MCF 10A (cell line): Measurements from ENCODE around the gene AADACL4. TPM values are rescaled to one million over a fixed set of nuclear protein-coding genes. Genes with fewer than 3 reads are reported as not detected.

ENCODE experiments used
- BruUV-seq: library from RNA; stranded (reverse); fragments of 400-500 nt; replicated peaks from 2 replicates; lab custom pipeline; 2021; lab: Mats Ljungman, UMichigan
- CTCF ChIA-PET: fragments of 300-600 bp; sonication (Branson Sonifier 250); formaldehyde crosslinking; extraction: SDS; loops from one replicate; lab custom pipeline; 2021; ENCODE audit warnings: antibody characterized with exemption, inconsistent platforms; lab: Yijun Ruan, JAX
- POLR2A ChIA-PET: fragments of 300-600, 350-650 bp; sonication (Branson Sonifier 250); formaldehyde crosslinking; extraction: SDS; loops from one replicate; lab custom pipeline; 2020; ENCODE audit warnings: antibody characterized with exemption, inconsistent platforms; lab: Yijun Ruan, JAX
- DNase-seq: peaks from one replicate; pipeline ENCODE4 v3.0.0-alpha.2; 2018; ENCODE audit not compliant: unreplicated experiment
- H3K27ac Mint-ChIP-seq: one replicate; pipeline ENCODE4 v1.8.0; 2022; ENCODE audit warnings: mild to moderate bottlenecking, low read depth, mixed read lengths; ENCODE audit not compliant: unreplicated experiment
- H3K27me3 Mint-ChIP-seq: one replicate; pipeline ENCODE4 v1.8.0; 2022; ENCODE audit warnings: mixed read lengths; ENCODE audit not compliant: insufficient read depth, unreplicated experiment
- H3K36me3 Mint-ChIP-seq: one replicate; pipeline ENCODE4 v1.8.0; 2022; ENCODE audit warnings: mild to moderate bottlenecking, moderate library complexity, mixed read lengths; ENCODE audit not compliant: insufficient read depth, unreplicated experiment
- H3K4me1 Mint-ChIP-seq: one replicate; pipeline ENCODE4 v1.8.0; 2022; ENCODE audit warnings: mixed read lengths; ENCODE audit not compliant: insufficient read depth, unreplicated experiment
- H3K4me3 Mint-ChIP-seq: one replicate; pipeline ENCODE4 v1.8.0; 2022; ENCODE audit warnings: mild to moderate bottlenecking, moderate library complexity, mixed read lengths; ENCODE audit not compliant: unreplicated experiment
- H3K9me3 Mint-ChIP-seq: one replicate; pipeline ENCODE4 v1.8.0; 2022; ENCODE audit warnings: mixed read lengths; ENCODE audit not compliant: unreplicated experiment
- intact Hi-C: fragments of 100-400 bp; cut with micrococcal nuclease; formaldehyde crosslinking; loops from 2 replicates; pipeline ENCODE4 v1.14.1; 2022
- total RNA-seq: library from RNA; stranded (reverse); gene quantifications from 2 replicates; pipeline ENCODE4 v1.2.3, GENCODE V29; 2022
- TF ChIP-seq, protein P1 (sequence below): fragments of 200-600 bp; IDR thresholded peaks from one replicate; pipeline ENCODE4 v1.8.0; 2022; ENCODE audit warnings: antibody characterized with exemption, mild to moderate bottlenecking; ENCODE audit not compliant: unreplicated experiment

The AADACL4 gene
- total RNA-seq, 1 experiment from 2014 or later = not detected

DNA sequence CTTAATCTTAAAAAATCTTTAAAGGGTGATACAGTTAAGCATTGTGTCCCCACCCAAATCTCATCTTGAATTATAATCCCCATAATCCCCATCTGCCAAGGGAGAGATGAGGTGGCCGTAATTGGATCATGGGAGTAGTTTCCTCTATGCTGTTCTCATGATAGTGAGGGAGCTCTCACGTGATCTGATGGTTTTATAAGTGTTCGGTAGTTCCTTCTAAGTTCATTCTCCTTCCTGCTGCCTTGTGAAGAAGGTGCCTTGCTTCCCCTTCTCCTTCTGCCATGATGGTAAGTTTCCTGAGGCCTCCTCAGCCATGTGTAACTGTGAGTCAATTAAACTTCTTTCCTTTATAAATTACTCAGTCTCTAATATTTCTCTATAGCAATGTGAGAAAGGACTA, 36.6 kb upstream of the AADACL4 start:
- TF ChIP-seq, protein P1, sequence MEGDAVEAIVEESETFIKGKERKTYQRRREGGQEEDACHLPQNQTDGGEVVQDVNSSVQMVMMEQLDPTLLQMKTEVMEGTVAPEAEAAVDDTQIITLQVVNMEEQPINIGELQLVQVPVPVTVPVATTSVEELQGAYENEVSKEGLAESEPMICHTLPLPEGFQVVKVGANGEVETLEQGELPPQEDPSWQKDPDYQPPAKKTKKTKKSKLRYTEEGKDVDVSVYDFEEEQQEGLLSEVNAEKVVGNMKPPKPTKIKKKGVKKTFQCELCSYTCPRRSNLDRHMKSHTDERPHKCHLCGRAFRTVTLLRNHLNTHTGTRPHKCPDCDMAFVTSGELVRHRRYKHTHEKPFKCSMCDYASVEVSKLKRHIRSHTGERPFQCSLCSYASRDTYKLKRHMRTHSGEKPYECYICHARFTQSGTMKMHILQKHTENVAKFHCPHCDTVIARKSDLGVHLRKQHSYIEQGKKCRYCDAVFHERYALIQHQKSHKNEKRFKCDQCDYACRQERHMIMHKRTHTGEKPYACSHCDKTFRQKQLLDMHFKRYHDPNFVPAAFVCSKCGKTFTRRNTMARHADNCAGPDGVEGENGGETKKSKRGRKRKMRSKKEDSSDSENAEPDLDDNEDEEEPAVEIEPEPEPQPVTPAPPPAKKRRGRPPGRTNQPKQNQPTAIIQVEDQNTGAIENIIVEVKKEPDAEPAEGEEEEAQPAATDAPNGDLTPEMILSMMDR = no peak
- Mint-ChIP-seq H3K4me1 (peaks cover 20% of the 10 kb centered on the region), H3K9me3 (no peaks in the 10 kb centered on the region), H3K27ac (no peak overlapping the region), H3K27me3 (no peaks in the 10 kb centered on the region), H3K36me3 (no peaks in the 10 kb centered on the region), H3K4me3 (no peak overlapping the region)
- POLR2A ChIA-PET = no interaction called here
- CTCF ChIA-PET = no interaction called here
- BruUV-seq = no TSS peak
- intact Hi-C loops = no loop called here
- no peak for DNase-seq

DNA sequence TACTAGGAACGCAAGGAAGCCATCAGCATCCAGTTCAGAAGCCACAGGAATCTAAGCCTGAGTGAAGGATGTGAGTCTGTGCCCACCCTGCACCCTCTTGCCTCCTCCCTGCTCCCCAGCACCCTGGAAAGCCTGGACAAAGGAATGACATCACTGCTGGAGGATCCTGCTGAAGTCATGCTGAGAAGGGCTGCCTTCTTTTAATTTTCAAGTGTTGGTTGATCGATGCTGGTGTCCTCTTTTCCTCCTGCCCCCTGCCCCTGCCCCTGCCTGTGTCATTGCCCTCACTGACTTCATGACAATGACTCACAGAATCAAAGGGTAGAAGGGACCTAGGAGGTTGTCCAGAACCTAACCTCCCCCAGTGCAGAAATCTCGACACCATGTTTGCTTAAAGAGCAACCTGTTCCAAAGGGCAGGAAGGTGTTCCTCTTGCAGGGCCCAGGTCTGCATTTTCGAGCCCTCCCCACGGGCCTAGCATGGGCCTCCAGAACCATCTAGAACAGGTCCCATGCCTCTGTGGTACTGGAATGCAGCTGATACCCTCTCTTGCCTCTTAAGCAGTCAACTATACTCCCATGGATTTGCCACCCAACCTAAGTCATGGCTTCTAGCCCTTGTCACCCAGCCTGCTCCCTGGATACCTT, 35.5 kb upstream of the AADACL4 start:
- H3K27ac Mint-ChIP-seq = no peak overlapping the region
- intact Hi-C loops = no loop called here
- no TSS peak for BruUV-seq
- no peaks in the 10 kb centered on the region for H3K36me3 Mint-ChIP-seq
- CTCF ChIA-PET = no interaction called here
- no peak overlapping the region for H3K4me3 Mint-ChIP-seq
- H3K9me3 Mint-ChIP-seq = no peaks in the 10 kb centered on the region
- TF ChIP-seq, protein P1 = no peak
- peaks cover 20% of the 10 kb centered on the region for H3K4me1 Mint-ChIP-seq
- no peak for DNase-seq
- no peaks in the 10 kb centered on the region for H3K27me3 Mint-ChIP-seq
- POLR2A ChIA-PET = no interaction called here

DNA sequence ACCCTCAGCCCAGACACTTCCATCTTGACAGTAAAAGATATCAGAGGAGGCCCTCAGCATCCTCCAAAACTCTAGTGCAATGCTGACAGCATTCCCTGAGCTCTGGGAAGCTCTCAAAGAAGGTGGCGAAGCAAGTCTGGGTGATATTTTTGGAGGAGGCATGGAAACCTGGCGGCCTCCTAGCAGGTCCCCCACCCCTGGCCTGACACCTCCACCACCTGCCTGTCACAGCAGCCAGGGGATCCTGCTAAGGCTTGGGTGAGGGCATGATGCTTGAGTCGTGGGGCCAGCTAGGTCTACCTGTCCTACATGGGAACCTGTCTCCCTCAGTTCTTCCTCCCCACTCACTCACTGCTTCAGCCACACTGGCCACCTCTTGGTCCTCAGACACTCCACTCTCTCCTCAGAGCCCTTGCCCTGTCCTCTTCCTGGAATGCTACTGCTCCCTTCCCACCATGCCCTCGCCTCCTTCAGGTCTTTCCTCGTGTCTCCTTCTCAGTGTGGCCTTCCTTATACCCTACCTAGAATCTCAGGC, 34.3 kb upstream of the AADACL4 start:
- no peak for DNase-seq
- ChIA-PET POLR2A (no interaction called here), CTCF (no interaction called here)
- Mint-ChIP-seq H3K4me3 (no peak overlapping the region), H3K4me1 (peaks cover 12% of the 10 kb centered on the region), H3K36me3 (no peaks in the 10 kb centered on the region), H3K27ac (no peak overlapping the region), H3K27me3 (no peaks in the 10 kb centered on the region), H3K9me3 (no peaks in the 10 kb centered on the region)
- BruUV-seq = no TSS peak
- TF ChIP-seq, protein P1 = no peak
- intact Hi-C loops = no loop called here

DNA sequence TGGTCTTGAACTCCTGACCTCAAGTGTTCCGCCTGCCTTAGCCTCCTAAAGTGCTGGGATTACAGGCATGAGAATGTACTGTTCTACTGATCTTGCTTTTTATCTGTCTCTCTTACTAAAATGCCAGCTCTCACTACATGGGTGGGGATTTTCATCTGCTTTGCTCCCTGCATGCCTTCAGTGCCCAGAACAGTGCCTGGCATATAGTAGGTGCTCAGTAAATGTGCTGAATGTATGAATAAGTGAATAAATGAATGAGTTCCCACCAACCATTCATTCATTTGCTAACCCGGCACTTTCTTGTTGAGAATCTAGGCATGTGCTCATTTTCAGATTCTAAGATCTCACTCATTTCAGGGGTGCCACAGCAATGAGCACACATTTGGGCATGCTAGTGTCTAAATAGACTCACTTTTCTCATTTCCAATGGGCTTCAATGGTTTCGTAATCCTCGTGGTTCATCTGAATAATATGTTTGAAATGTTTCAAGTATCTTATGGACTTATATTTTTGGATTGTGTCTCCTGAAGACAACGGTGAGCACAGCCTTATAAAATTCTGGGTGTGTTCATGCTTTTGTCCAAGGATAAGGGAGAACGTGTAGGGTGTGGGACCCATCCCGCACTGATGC, 33.5 kb upstream of the AADACL4 start:
- no peak overlapping the region for H3K4me3 Mint-ChIP-seq
- H3K27me3 Mint-ChIP-seq = no peaks in the 10 kb centered on the region
- BruUV-seq = no TSS peak
- POLR2A ChIA-PET = no interaction called here
- H3K4me1 Mint-ChIP-seq = peaks cover 11% of the 10 kb centered on the region
- H3K27ac Mint-ChIP-seq = no peak overlapping the region
- intact Hi-C loops = no loop called here
- DNase-seq = peak; percentile 48
- CTCF ChIA-PET = interaction anchor here (0.6 to 1.3 kb wide), 2 partner anchors 60 to 202 kb away, joined by 3 read pairs; no protein-coding TSS in a partner anchor
- no peaks in the 10 kb centered on the region for H3K36me3 Mint-ChIP-seq
- TF ChIP-seq, protein P1 = no peak
- no peaks in the 10 kb centered on the region for H3K9me3 Mint-ChIP-seq
